Glutamatergic neuron (in vitro differentiated cells): ENCODE data around the gene GPR143. TPM values are rescaled to one million over a fixed set of nuclear protein-coding genes. Genes with fewer than 3 reads are reported as not detected.

Source experiments
- DNase-seq: peaks from one replicate; pipeline ENCODE4 v3.0.0; 2022
- H3K27ac Mint-ChIP-seq: one replicate; pipeline ENCODE4 v1.8.0; 2020; ENCODE audit warnings: mild to moderate bottlenecking, mixed read lengths, inconsistent platforms; ENCODE audit not compliant: unreplicated experiment
- H3K27me3 Mint-ChIP-seq: one replicate; pipeline ENCODE4 v1.8.0; 2020; ENCODE audit warnings: mild to moderate bottlenecking, moderate library complexity, mixed read lengths, inconsistent platforms; ENCODE audit not compliant: unreplicated experiment
- H3K36me3 Mint-ChIP-seq: one replicate; pipeline ENCODE4 v1.8.0; 2020; ENCODE audit warnings: mild to moderate bottlenecking, mixed read lengths, inconsistent platforms; ENCODE audit not compliant: unreplicated experiment
- H3K4me1 Mint-ChIP-seq: one replicate; pipeline ENCODE4 v1.8.0; 2020; ENCODE audit warnings: mild to moderate bottlenecking, low read depth, mixed read lengths, inconsistent platforms; ENCODE audit not compliant: unreplicated experiment
- H3K4me3 Mint-ChIP-seq: one replicate; pipeline ENCODE4 v1.8.0; 2020; ENCODE audit warnings: mild to moderate bottlenecking, mixed read lengths, inconsistent platforms; ENCODE audit not compliant: unreplicated experiment
- H3K9me3 Mint-ChIP-seq: one replicate; pipeline ENCODE4 v1.8.0; 2020; ENCODE audit warnings: mild to moderate bottlenecking, moderate library complexity, mixed read lengths, inconsistent platforms; ENCODE audit not compliant: unreplicated experiment
- total RNA-seq: library from RNA; stranded (reverse); fragmentation: NEBNext Ultra II Directional; extraction: Animal tissue kit (Norgen Biotek cat#: 25700); gene quantifications from one replicate; pipeline ENCODE4 v1.2.1, GENCODE V29; 2021; ENCODE audit not compliant: unreplicated experiment
- TF ChIP-seq, protein P1 (sequence below): fragments of 200-600 bp; sonication (generic); IDR thresholded peaks from one replicate; pipeline ENCODE4 v1.5.0; 2021; ENCODE audit not compliant: partially characterized antibody, unreplicated experiment

Gene GPR143
- total RNA-seq, 1 donor from 2014 or later: not detected

DNA sequence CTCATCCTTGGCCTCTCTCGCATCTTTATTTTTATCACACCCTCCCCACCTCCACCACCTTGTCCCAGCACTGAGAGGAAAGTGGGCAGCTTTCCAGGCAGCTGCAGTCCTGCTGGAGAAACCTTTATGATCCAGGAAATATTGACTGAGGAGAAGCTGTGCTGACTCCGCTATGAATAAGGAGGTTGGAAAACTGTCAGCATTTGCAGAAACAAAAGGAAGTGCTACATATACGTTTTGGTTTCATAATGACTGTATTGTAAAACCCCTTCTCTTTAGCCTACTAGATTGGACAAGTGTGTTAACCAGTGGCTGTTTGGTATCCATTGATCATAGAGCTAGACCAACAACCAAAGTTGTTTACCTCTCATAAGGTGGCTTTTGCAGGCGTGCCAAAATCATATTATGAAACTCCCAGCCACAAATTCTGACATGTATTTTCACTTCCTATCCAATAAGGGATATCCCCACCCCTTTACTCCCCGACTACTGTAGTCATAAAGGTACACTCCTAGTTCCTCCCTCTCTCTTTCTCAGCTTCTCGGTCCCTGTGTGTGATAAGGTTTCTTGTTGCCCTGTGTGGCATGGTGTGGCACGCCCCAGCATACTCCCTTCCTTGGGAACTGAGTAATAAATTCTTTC is 88.4 kb downstream of the GPR143 start:
- no peak overlapping the region for H3K27ac Mint-ChIP-seq
- no peaks in the 10 kb centered on the region for H3K27me3 Mint-ChIP-seq
- no peak overlapping the region for H3K4me3 Mint-ChIP-seq
- H3K36me3 Mint-ChIP-seq: no peaks in the 10 kb centered on the region
- H3K9me3 Mint-ChIP-seq: no peaks in the 10 kb centered on the region
- TF ChIP-seq, protein P1, sequence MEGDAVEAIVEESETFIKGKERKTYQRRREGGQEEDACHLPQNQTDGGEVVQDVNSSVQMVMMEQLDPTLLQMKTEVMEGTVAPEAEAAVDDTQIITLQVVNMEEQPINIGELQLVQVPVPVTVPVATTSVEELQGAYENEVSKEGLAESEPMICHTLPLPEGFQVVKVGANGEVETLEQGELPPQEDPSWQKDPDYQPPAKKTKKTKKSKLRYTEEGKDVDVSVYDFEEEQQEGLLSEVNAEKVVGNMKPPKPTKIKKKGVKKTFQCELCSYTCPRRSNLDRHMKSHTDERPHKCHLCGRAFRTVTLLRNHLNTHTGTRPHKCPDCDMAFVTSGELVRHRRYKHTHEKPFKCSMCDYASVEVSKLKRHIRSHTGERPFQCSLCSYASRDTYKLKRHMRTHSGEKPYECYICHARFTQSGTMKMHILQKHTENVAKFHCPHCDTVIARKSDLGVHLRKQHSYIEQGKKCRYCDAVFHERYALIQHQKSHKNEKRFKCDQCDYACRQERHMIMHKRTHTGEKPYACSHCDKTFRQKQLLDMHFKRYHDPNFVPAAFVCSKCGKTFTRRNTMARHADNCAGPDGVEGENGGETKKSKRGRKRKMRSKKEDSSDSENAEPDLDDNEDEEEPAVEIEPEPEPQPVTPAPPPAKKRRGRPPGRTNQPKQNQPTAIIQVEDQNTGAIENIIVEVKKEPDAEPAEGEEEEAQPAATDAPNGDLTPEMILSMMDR: no peak
- no peak for DNase-seq
- H3K4me1 Mint-ChIP-seq: no peaks in the 10 kb centered on the region

DNA sequence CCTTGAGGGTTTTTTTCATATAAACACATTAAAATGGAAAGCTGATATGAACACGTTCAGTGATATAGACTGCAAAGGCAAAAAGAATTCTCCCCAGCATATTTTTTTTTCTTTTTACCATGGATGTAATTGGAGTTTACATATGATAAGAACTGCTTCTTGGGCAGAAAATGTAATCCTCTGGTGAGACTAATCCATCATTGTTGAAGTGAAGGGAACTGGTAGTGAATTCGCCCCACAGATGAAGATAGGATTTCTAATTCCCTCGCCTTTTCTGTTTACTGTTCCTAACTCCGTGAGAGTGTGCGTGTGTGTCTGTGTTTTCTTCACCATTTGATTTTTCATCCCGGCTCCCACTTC is 88.9 kb downstream of the GPR143 start:
- TF ChIP-seq, protein P1: no peak
- no peak for DNase-seq
- Mint-ChIP-seq H3K9me3 (no peaks in the 10 kb centered on the region), H3K36me3 (no peaks in the 10 kb centered on the region), H3K4me3 (no peak overlapping the region), H3K27ac (no peak overlapping the region), H3K27me3 (no peaks in the 10 kb centered on the region), H3K4me1 (no peaks in the 10 kb centered on the region)

DNA sequence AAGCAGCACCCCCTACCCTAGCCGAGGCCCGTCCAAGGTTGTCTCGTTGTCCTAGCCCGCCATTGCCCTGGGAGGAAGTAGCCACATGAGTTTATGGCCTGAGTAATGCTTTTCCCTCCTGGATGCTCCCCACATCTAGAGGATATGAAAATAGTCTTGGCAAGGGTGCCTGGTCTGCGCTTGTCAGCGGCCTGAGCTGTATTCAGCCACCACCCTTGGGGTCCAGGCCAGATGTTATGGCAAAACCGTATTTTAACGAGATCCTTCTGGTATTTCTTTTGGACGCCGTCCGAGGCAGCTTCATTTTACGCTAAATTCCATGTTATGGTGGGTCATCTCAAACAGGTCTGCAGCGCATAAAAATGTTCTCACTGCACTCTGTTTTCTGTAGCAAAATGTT is 89.3 kb downstream of the GPR143 start:
- DNase-seq: no peak
- Mint-ChIP-seq H3K9me3 (no peaks in the 10 kb centered on the region), H3K27me3 (no peaks in the 10 kb centered on the region), H3K4me1 (no peaks in the 10 kb centered on the region), H3K4me3 (no peak overlapping the region), H3K36me3 (no peaks in the 10 kb centered on the region), H3K27ac (no peak overlapping the region)
- TF ChIP-seq, protein P1: no peak

Other genes starting within 250 kb of the GPR143 start
- gene SHROOM2, start 20.6 kb upstream of the GPR143 start, total RNA-seq: 3.1 TPM
- gene CLDN34, start 201.5 kb upstream of the GPR143 start, total RNA-seq: not detected